ENCODE data around the gene KRTAP9-2. TPM values are rescaled to one million over a fixed set of nuclear protein-coding genes. Genes with fewer than 3 reads are reported as not detected.

The KRTAP9-2 gene
- polyA plus RNA-seq, 2 of the 4 experiments (the other 2 are of a cell fraction), result not detected

GRCh38 chr17:41178843-41179616, 47.4 kb upstream of the KRTAP9-2 start:
- CTCF ChIA-PET, result interaction anchor here (0.9 to 2.4 kb wide), 3 partner anchors 11 to 488 kb away, joined by 3 to 6 read pairs (median 3); partner anchors contain the start of gene KRTAP4-3
- H3K27ac ChIP-seq, result no peak overlapping the region

GRCh38 chr17:41184480-41184961, 41.9 kb upstream of the KRTAP9-2 start, which contains the start of gene KRTAP4-1:
Gene KRTAP4-1, minus strand, starts transcription at chr17:41184911. Its CDS starts 57 bp downstream, at chr17:41184854.
- no peaks in the 10 kb centered on the region for H3K9me3 ChIP-seq
- ChIA-PET POLR2A (no interaction called here), CTCF (interaction anchor here (0.6 to 1.5 kb wide), 3 partner anchors 11 to 327 kb away, joined by 3 read pairs; no protein-coding TSS in a partner anchor)
- WGBS (ENCODE audit: missing lambda C conversion rate), result 72% methylated on average over 8 of the region's 9 CpGs
- no peaks in the 10 kb centered on the region for H3K4me1 ChIP-seq
- TF ChIP-seq RCOR1 (IDR thresholded peaks at IDR 0.05; ENCODE audit: low read depth, low read length), result no peak
- no peak for TF ChIP-seq HOXA7 (CRISPR knock-in tag; IDR thresholded peaks at IDR 0.05)
- TF ChIP-seq BHLHE40 (IDR thresholded peaks at IDR 0.05; ENCODE audit: low read depth, low read length), result no peak
- no peak for TF ChIP-seq NFE2L2 (conservative IDR thresholded peaks at IDR 0.05; ENCODE audit: low read length)
- no peak for TF ChIP-seq MAFK (IDR thresholded peaks at IDR 0.05; ENCODE audit: partially characterized antibody)
- no peak for TF ChIP-seq KDM1A (IDR thresholded peaks at IDR 0.05; ENCODE audit: low read depth)
- TF ChIP-seq ZFP36 (IDR thresholded peaks at IDR 0.05; ENCODE audit: borderline replicate concordance, partially characterized antibody), result no peak
- no peak for TF ChIP-seq POLR2AphosphoS2 (conservative IDR thresholded peaks at IDR 0.05; ENCODE audit: low read length)
- DNase-seq (ENCODE audit: low read depth in 1 of 2, low spot score in 1 of 2) (no peak), FAIRE-seq (no peak), ATAC-seq (no peak)
- H3K4me3 ChIP-seq, result no peak within 1 kb of the TSS
- no peak within 1 kb of the TSS for H3K4me2 ChIP-seq
- H3K27ac ChIP-seq, result no peak within 1 kb of the TSS

More at GRCh38 chr17:41178843-41179616, 47.4 kb upstream of the KRTAP9-2 start:
- TF ChIP-seq TFCP2L1 (CRISPR knock-in tag; IDR thresholded peaks at IDR 0.05) (no peak), HDAC2 (IDR thresholded peaks at IDR 0.05) (no peak), RFX5 (IDR thresholded peaks at IDR 0.05) (no peak), E2F6 (IDR thresholded peaks at IDR 0.05; ENCODE audit: borderline replicate concordance, low read depth) (no peak), CBX8 (IDR thresholded peaks at IDR 0.05) (no peak), MYC (IDR thresholded peaks at IDR 0.05; ENCODE audit: borderline replicate concordance, low read length) (no peak), NR3C1 (IDR thresholded peaks at IDR 0.05) (no peak), EHF (CRISPR knock-in tag; IDR thresholded peaks at IDR 0.05) (no peak), HMGXB4 (CRISPR knock-in tag; IDR thresholded peaks at IDR 0.05; ENCODE audit: borderline replicate concordance) (no peak), POLR2A (IDR thresholded peaks at IDR 0.05; ENCODE audit: low read length) (no peak), HES2 (IDR thresholded peaks at IDR 0.05) (no peak)
- POLR2A ChIA-PET, result no interaction called here
- Histone ChIP-seq H3K4me2 (no peak overlapping the region; the same call in 2 of the 3 replicates), H3K4me3 (no peak overlapping the region), H3K4me1 (no peaks in the 10 kb centered on the region), H3K9me3 (no peaks in the 10 kb centered on the region)
- no peak for ATAC-seq
- 69% methylated on average over 1 of the region's 1 CpG for WGBS (ENCODE audit: missing lambda C conversion rate)
- DNase-seq (ENCODE audit: low read depth in 1 of 2, low spot score in 1 of 2), result no peak
- no peak for FAIRE-seq

GRCh38 chr17:41185001-41185400, 41.4 kb upstream of the KRTAP9-2 start:
- POLR2A ChIA-PET, result no interaction called here
- no peak for TF ChIP-seq HEYL (CRISPR knock-in tag; IDR thresholded peaks at IDR 0.05)
- TF ChIP-seq CBX8 (IDR thresholded peaks at IDR 0.05), result no peak
- TF ChIP-seq CEBPB (IDR thresholded peaks at IDR 0.05), result no peak
- TF ChIP-seq USF2 (IDR thresholded peaks at IDR 0.05), result no peak
- no peak for TF ChIP-seq CBX2 (IDR thresholded peaks at IDR 0.05; ENCODE audit: borderline replicate concordance, low read depth)
- TF ChIP-seq E2F6 (IDR thresholded peaks at IDR 0.05; ENCODE audit: borderline replicate concordance, low read depth), result no peak
- no peak for TF ChIP-seq MAFK (IDR thresholded peaks at IDR 0.05; ENCODE audit: partially characterized antibody)
- no peak for TF ChIP-seq RCOR1 (IDR thresholded peaks at IDR 0.05; ENCODE audit: low read depth, low read length)
- no peak for TF ChIP-seq PBX3 (IDR thresholded peaks at IDR 0.05)
- no peak for TF ChIP-seq CTCF (IDR thresholded peaks at IDR 0.05)
- no peak for TF ChIP-seq RFX5 (IDR thresholded peaks at IDR 0.05)
- TF ChIP-seq NR3C1 (IDR thresholded peaks at IDR 0.05), result no peak
- TF ChIP-seq HOXA7 (CRISPR knock-in tag; IDR thresholded peaks at IDR 0.05), result no peak

More at GRCh38 chr17:41185001-41185400, 41.4 kb upstream of the KRTAP9-2 start:
- CTCF ChIA-PET, result interaction anchor here (0.6 to 1.2 kb wide), 2 partner anchors 10 to 328 kb away, joined by 3 read pairs; no protein-coding TSS in a partner anchor
- Histone ChIP-seq H3K9me3 (no peaks in the 10 kb centered on the region), H3K4me1 (no peaks in the 10 kb centered on the region), H3K4me2 (no peak overlapping the region), H3K27ac (no peak overlapping the region), H3K4me3 (no peak overlapping the region)
- no peak for ATAC-seq
- 2% methylated on average over 1 of the region's 1 CpG for WGBS (ENCODE audit: missing lambda C conversion rate)
- FAIRE-seq, result peak; percentile 78
- no peak for DNase-seq (ENCODE audit: low read depth in 1 of 2, low spot score in 1 of 2)
